Progenitor cell of endocrine pancreas (in vitro differentiated cells): ENCODE results near the gene APOBR. TPM values are rescaled to one million over a fixed set of nuclear protein-coding genes. Genes with fewer than 3 reads are reported as not detected.
A peak's percentile ranks its signal among the peaks of the same experiment; 100 is the strongest.

ENCODE experiments used
- DNase-seq: peaks from one replicate; pipeline ENCODE4 v3.0.0; 2021; ENCODE audit warnings: low spot score; ENCODE audit not compliant: unreplicated experiment
- H3K27ac Mint-ChIP-seq: 2 replicates; pipeline ENCODE4 v1.8.0; 2021; ENCODE audit warnings: mild to moderate bottlenecking, moderate library complexity, mixed read lengths
- H3K27me3 Mint-ChIP-seq: 2 replicates; pipeline ENCODE4 v1.8.0; 2021; ENCODE audit warnings: mixed read lengths
- H3K36me3 Mint-ChIP-seq: 2 replicates; pipeline ENCODE4 v1.8.0; 2022; ENCODE audit warnings: mixed read lengths; ENCODE audit not compliant: insufficient read depth
- H3K4me1 Mint-ChIP-seq: 2 replicates; pipeline ENCODE4 v1.8.0; 2021; ENCODE audit warnings: low read depth, mixed read lengths
- H3K4me3 Mint-ChIP-seq: 2 replicates; pipeline ENCODE4 v1.8.0; 2021; ENCODE audit warnings: low read depth, mild to moderate bottlenecking, moderate library complexity, mixed read lengths
- H3K9me3 Mint-ChIP-seq: 2 replicates; pipeline ENCODE4 v1.8.0; 2021; ENCODE audit warnings: low read depth, mixed read lengths
- CTCF ChIP-seq: fragments of 200-600 bp; sonication (generic); IDR thresholded peaks from one replicate; pipeline ENCODE4 v1.5.0; 2021; ENCODE audit warnings: antibody characterized with exemption, mild to moderate bottlenecking; ENCODE audit not compliant: unreplicated experiment
- total RNA-seq: library from RNA; stranded (reverse); gene quantifications from 2 replicates; pipeline ENCODE4 v1.2.1, GENCODE V29; 2021

Gene APOBR
- total RNA-seq, 1 donor from 2014 or later: 0.22 TPM

GRCh38 chr16:28491230-28491969 lies 3.0 kb upstream of the APOBR start:
- DNase-seq: peak; percentile 28
- peaks cover 13% of the 10 kb centered on the region for H3K27me3 Mint-ChIP-seq
- peak overlapping the region; percentile 98 for H3K4me3 Mint-ChIP-seq

GRCh38 chr16:28491970-28492474 lies 2.4 kb upstream of the APOBR start, which contains the start of gene CLN3:
TSS of gene CLN3 (minus strand) at chr16:28492074. CDS start at chr16:28491759, 315 bp downstream.
- H3K4me1 Mint-ChIP-seq: no peaks in the 10 kb centered on the region
- peak within 1 kb of the TSS; percentile 100 for H3K27ac Mint-ChIP-seq
- peak; percentile 71 for DNase-seq
- H3K9me3 Mint-ChIP-seq: no peaks in the 10 kb centered on the region
- TF ChIP-seq CTCF: no peak
- H3K27me3 Mint-ChIP-seq: peaks cover 19% of the 10 kb centered on the region
- H3K4me3 Mint-ChIP-seq: peak within 1 kb of the TSS; percentile 98
- peaks cover 5% of the 10 kb centered on the region for H3K36me3 Mint-ChIP-seq

More at GRCh38 chr16:28491230-28491969, 3.0 kb upstream of the APOBR start:
- Mint-ChIP-seq H3K36me3 (peaks cover 7% of the 10 kb centered on the region), H3K27ac (peak overlapping the region; percentile 100), H3K4me1 (no peaks in the 10 kb centered on the region), H3K9me3 (no peaks in the 10 kb centered on the region)
- peak; percentile 38 for TF ChIP-seq CTCF

GRCh38 chr16:28492511-28492910 lies 1.9 kb upstream of the APOBR start:
- Mint-ChIP-seq H3K4me1 (no peaks in the 10 kb centered on the region), H3K27ac (peak overlapping the region; percentile 100), H3K36me3 (peaks cover 5% of the 10 kb centered on the region), H3K4me3 (peak overlapping the region; percentile 98), H3K27me3 (peaks cover 24% of the 10 kb centered on the region), H3K9me3 (no peaks in the 10 kb centered on the region)
- no peak for DNase-seq
- no peak for TF ChIP-seq CTCF

- Mint-ChIP-seq H3K4me1 (no peaks in the 10 kb centered on the region), H3K4me3 (no peak overlapping the region), H3K9me3 (no peaks in the 10 kb centered on the region), H3K36me3 (no peaks in the 10 kb centered on the region), H3K27me3 (peaks cover 28% of the 10 kb centered on the region), H3K27ac (no peak overlapping the region)
- no peak for TF ChIP-seq CTCF
- DNase-seq: no peak
Observed at GRCh38 chr16:28495098-28495793, 803 bp downstream of the APOBR start.

GRCh38 chr16:28495795-28496749 lies 1.6 kb downstream of the APOBR start:
- Mint-ChIP-seq H3K4me1 (no peaks in the 10 kb centered on the region), H3K36me3 (no peaks in the 10 kb centered on the region), H3K9me3 (no peaks in the 10 kb centered on the region), H3K4me3 (no peak overlapping the region), H3K27me3 (peaks cover 28% of the 10 kb centered on the region), H3K27ac (no peak overlapping the region)
- DNase-seq: no peak
- no peak for TF ChIP-seq CTCF
